Endodermal cell (in vitro differentiated cells): ENCODE measurements around the gene ZNF786. TPM values are rescaled to one million over a fixed set of nuclear protein-coding genes. Genes with fewer than 3 reads are reported as not detected.
A peak's percentile ranks its signal among the peaks of the same experiment; 100 is the strongest.

Source experiments
- DNase-seq: peaks from one replicate; pipeline ENCODE4 v3.0.0-alpha.2; 2017
- H3K27ac ChIP-seq: 2 replicates; pipeline ENCODE4 v1.5.1; 2013; ENCODE audit warnings: mild to moderate bottlenecking, low read depth, low read length, moderate library complexity
- H3K27me3 ChIP-seq: 2 replicates; pipeline ENCODE4 v1.6.1; 2013; ENCODE audit warnings: mild to moderate bottlenecking, low read length, moderate library complexity; ENCODE audit not compliant: insufficient read depth, control insufficient read depth, poor library complexity, severe bottlenecking
- H3K36me3 ChIP-seq: 2 replicates; pipeline ENCODE4 v1.7.0; 2013; ENCODE audit warnings: mild to moderate bottlenecking, low read length, moderate library complexity; ENCODE audit not compliant: control insufficient read depth, insufficient read depth
- H3K4me1 ChIP-seq: one replicate; pipeline ENCODE4 v1.7.0; 2013; ENCODE audit warnings: low read length; ENCODE audit not compliant: control insufficient read depth, insufficient read depth
- H3K4me3 ChIP-seq: 2 replicates; pipeline ENCODE4 v1.5.1; 2013; ENCODE audit warnings: mild to moderate bottlenecking, low read length, moderate library complexity
- H3K9ac ChIP-seq: 2 replicates; pipeline ENCODE4 v1.6.1; 2013; ENCODE audit warnings: mild to moderate bottlenecking, low read length, moderate library complexity; ENCODE audit not compliant: poor library complexity, severe bottlenecking; ENCODE audit errors: extremely low read depth
- H3K9me3 ChIP-seq: 2 replicates; pipeline ENCODE4 v1.6.1; 2013; ENCODE audit warnings: mild to moderate bottlenecking, low read length, moderate library complexity; ENCODE audit not compliant: control insufficient read depth
- H3K27ac Mint-ChIP-seq: 2 replicates; pipeline ENCODE4 v1.8.0; 2020; ENCODE audit warnings: mixed read lengths
- H3K27me3 Mint-ChIP-seq: 2 replicates; pipeline ENCODE4 v1.8.0; 2021; ENCODE audit warnings: mild to moderate bottlenecking, mixed read lengths; ENCODE audit not compliant: insufficient read depth
- H3K36me3 Mint-ChIP-seq: 2 replicates; pipeline ENCODE4 v1.8.0; 2020; ENCODE audit warnings: low read depth, mixed read lengths
- H3K4me1 Mint-ChIP-seq: 2 replicates; pipeline ENCODE4 v1.8.0; 2020; ENCODE audit warnings: mixed read lengths
- H3K4me3 Mint-ChIP-seq: 2 replicates; pipeline ENCODE4 v1.8.0; 2020; ENCODE audit warnings: mild to moderate bottlenecking, moderate library complexity, mixed read lengths
- H3K9me3 Mint-ChIP-seq: 2 replicates; pipeline ENCODE4 v1.8.0; 2020; ENCODE audit warnings: mild to moderate bottlenecking, mixed read lengths
- CTCF ChIP-seq: fragments of 200-600 bp; sonication (generic); conservative IDR thresholded peaks from 2 replicates; pipeline ENCODE4 v1.5.0; 2021; ENCODE audit warnings: antibody characterized with exemption, mild to moderate bottlenecking
- WGBS, 2 experiments: methylation state at CpG; one replicate each; pipeline versions ENCODE4 v1.1.5 to v1.1.7; 2013; ENCODE audit warnings: missing lambda C conversion rate in 2 of 2, mixed read lengths in 1 of 2; ENCODE audit not compliant: insufficient coverage in 1 of 2, insufficient read length in 1 of 2; 5-methylcytosine and 5-hydroxymethylcytosine counted together
- total RNA-seq, 2 donors: library from RNA; stranded (reverse); fragmentation: NEBNext Ultra II Directional in 1 of 2; extraction: Animal tissue kit (Norgen Biotek cat#: 25700) in 1 of 2; gene quantifications; 2 replicates in 1 of 2; 3 replicates in 1 of 2; pipeline ENCODE4 v1.2.1, GENCODE V29; 2021

ZNF786 gene
- total RNA-seq, 2 donors from 2014 or later: 12.0 to 13.3 TPM

GRCh38 chr7:149130572-149131198 lies 40.2 kb upstream of the ZNF786 start:
- Histone ChIP-seq H3K27me3 (no peaks in the 10 kb centered on the region), H3K4me3 (peak overlapping the region; percentile 32), H3K9ac (no peak overlapping the region), H3K4me1 (no peaks in the 10 kb centered on the region), H3K27ac (no peak overlapping the region), H3K9me3 (peaks cover 20% of the 10 kb centered on the region), H3K36me3 (peaks cover 19% of the 10 kb centered on the region)
- H3K4me3 Mint-ChIP-seq: no peak overlapping the region
- H3K4me1 Mint-ChIP-seq: peaks cover 8% of the 10 kb centered on the region
- H3K27ac Mint-ChIP-seq: no peak overlapping the region
- no peak for DNase-seq
- peaks cover 36% of the 10 kb centered on the region for H3K36me3 Mint-ChIP-seq
- WGBS, 2 experiments: 93 to 94% methylated on average over 5 of the region's 5 CpGs
- H3K9me3 Mint-ChIP-seq: peaks cover 20% of the 10 kb centered on the region
- H3K27me3 Mint-ChIP-seq: no peaks in the 10 kb centered on the region
- no peak for TF ChIP-seq CTCF

GRCh38 chr7:149126662-149127266 lies 36.2 kb upstream of the ZNF786 start:
- H3K9ac ChIP-seq: peak overlapping the region; percentile 74
- Mint-ChIP-seq H3K27ac (peak overlapping the region; percentile 98), H3K27me3 (no peaks in the 10 kb centered on the region), H3K4me3 (peak overlapping the region; percentile 97), H3K9me3 (peaks cover 23% of the 10 kb centered on the region), H3K4me1 (peaks cover 12% of the 10 kb centered on the region), H3K36me3 (peaks cover 25% of the 10 kb centered on the region)
- peaks cover 18% of the 10 kb centered on the region for H3K36me3 ChIP-seq
- no peaks in the 10 kb centered on the region for H3K27me3 ChIP-seq
- peak; percentile 79 for DNase-seq
- H3K4me3 ChIP-seq: peak overlapping the region; percentile 88
- H3K9me3 ChIP-seq: peaks cover 18% of the 10 kb centered on the region
- no peak for TF ChIP-seq CTCF
- H3K4me1 ChIP-seq: no peaks in the 10 kb centered on the region
- peak overlapping the region; percentile 50 for H3K27ac ChIP-seq
- WGBS, 2 experiments: 0 to 1% methylated on average over 30 to 48 of the region's 48 CpGs

GRCh38 chr7:149125863-149126661 lies 35.5 kb upstream of the ZNF786 start, which contains the start of gene ZNF425:
Gene ZNF425, minus strand, starts transcription at chr7:149126324. Its CDS starts 111 bp downstream, at chr7:149126213.
- peaks cover 18% of the 10 kb centered on the region for H3K36me3 Mint-ChIP-seq
- 0% methylated on average over 35 to 72 of the region's 72 CpGs for WGBS, 2 experiments
- H3K4me3 Mint-ChIP-seq: peak within 1 kb of the TSS; percentile 97
- Histone ChIP-seq H3K9me3 (peaks cover 11% of the 10 kb centered on the region), H3K9ac (peak within 1 kb of the TSS; percentile 89), H3K4me1 (no peaks in the 10 kb centered on the region), H3K27ac (peak within 1 kb of the TSS; percentile 56), H3K36me3 (peaks cover 11% of the 10 kb centered on the region), H3K27me3 (no peaks in the 10 kb centered on the region), H3K4me3 (peak within 1 kb of the TSS; percentile 88)
- peak within 1 kb of the TSS; percentile 98 for H3K27ac Mint-ChIP-seq
- H3K27me3 Mint-ChIP-seq: no peaks in the 10 kb centered on the region
- DNase-seq: peak; percentile 98
- H3K9me3 Mint-ChIP-seq: peaks cover 17% of the 10 kb centered on the region
- peak; percentile 97 for TF ChIP-seq CTCF
- H3K4me1 Mint-ChIP-seq: peaks cover 12% of the 10 kb centered on the region
